ENCODE data around the gene APBB2.
A peak's percentile ranks its signal among the peaks of the same experiment; 100 is the strongest.

The APBB2 gene

DNA sequence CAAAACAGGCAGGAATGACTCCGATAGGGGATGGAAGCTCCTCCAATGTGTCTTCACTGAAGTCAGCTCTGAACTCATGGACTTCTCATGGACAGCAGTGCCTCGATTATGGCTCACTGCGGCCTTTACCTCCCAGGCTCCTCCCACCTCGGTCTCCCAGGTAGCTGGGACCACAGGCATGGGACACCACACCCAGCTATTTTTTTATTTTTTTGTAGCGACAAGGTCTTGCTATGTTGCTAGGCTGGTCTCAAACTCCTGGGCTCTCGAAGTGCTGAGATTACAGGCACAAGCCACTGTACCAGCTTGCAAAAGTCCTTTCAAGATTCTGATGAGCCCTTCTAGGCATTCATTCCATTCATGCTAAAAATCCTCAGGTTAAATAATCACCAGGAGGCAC is 283.1 kb downstream of the APBB2 start:
- H4K20me1 ChIP-seq (ENCODE audit: insufficient read depth), result no peaks in the 10 kb centered on the region
- no peak overlapping the region for H3K9ac ChIP-seq
- H3K27me3 ChIP-seq (ENCODE audit: insufficient read depth, low read depth), result no peaks in the 10 kb centered on the region
- no peaks in the 10 kb centered on the region for H3K79me2 ChIP-seq (ENCODE audit: insufficient read depth, low read depth)
- H3K4me1 ChIP-seq (ENCODE audit: low read depth, poor library complexity, severe bottlenecking), result no peaks in the 10 kb centered on the region
- no peak overlapping the region for H2AFZ ChIP-seq (ENCODE audit: low read depth)
- no peak overlapping the region for H3K4me3 ChIP-seq (IDR thresholded peaks at IDR 0.05; ENCODE audit: insufficient read depth, low read depth, low read length)
- H3K36me3 ChIP-seq (ENCODE audit: insufficient read depth), result no peaks in the 10 kb centered on the region
- TF ChIP-seq, protein P1, sequence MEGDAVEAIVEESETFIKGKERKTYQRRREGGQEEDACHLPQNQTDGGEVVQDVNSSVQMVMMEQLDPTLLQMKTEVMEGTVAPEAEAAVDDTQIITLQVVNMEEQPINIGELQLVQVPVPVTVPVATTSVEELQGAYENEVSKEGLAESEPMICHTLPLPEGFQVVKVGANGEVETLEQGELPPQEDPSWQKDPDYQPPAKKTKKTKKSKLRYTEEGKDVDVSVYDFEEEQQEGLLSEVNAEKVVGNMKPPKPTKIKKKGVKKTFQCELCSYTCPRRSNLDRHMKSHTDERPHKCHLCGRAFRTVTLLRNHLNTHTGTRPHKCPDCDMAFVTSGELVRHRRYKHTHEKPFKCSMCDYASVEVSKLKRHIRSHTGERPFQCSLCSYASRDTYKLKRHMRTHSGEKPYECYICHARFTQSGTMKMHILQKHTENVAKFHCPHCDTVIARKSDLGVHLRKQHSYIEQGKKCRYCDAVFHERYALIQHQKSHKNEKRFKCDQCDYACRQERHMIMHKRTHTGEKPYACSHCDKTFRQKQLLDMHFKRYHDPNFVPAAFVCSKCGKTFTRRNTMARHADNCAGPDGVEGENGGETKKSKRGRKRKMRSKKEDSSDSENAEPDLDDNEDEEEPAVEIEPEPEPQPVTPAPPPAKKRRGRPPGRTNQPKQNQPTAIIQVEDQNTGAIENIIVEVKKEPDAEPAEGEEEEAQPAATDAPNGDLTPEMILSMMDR (conservative IDR thresholded peaks at IDR 0.05; ENCODE audit: low read depth, low read length), result no peak
- no peak overlapping the region for H3K27ac ChIP-seq
- no peak overlapping the region for H3K4me2 ChIP-seq

- TF ChIP-seq, protein P1 (conservative IDR thresholded peaks at IDR 0.05; ENCODE audit: low read depth, low read length), result no peak
Observed at GRCh38 chr4:40927074-40927473, 287.3 kb downstream of the APBB2 start.

DNA sequence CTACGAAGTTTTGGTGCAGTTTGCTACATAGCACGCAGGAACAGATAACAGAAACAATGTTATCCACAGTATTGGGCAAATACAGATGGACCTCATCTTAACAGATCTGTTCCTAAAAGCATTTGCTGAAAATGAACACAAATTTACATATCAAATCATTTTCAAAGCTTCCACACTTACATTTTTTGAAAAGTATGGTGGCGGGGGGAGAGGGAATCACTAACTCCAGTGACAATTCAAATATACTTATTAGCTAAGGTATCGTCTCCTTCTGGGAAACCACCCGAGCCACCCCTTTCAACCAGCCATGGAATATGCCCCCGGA is 289.6 kb downstream of the APBB2 start:
- TF ChIP-seq, protein P1 (conservative IDR thresholded peaks at IDR 0.05; ENCODE audit: low read depth, low read length), result no peak; the same call in none of the 2 replicates
- Histone ChIP-seq H3K79me2 (ENCODE audit: insufficient read depth, low read depth) (no peaks in the 10 kb centered on the region), H3K9ac (no peak overlapping the region), H3K27me3 (ENCODE audit: insufficient read depth, low read depth) (no peaks in the 10 kb centered on the region), H4K20me1 (ENCODE audit: insufficient read depth) (no peaks in the 10 kb centered on the region), H3K4me1 (ENCODE audit: low read depth, poor library complexity, severe bottlenecking) (no peaks in the 10 kb centered on the region), H2AFZ (ENCODE audit: low read depth) (no peak overlapping the region), H3K36me3 (ENCODE audit: insufficient read depth) (no peaks in the 10 kb centered on the region), H3K4me3 (IDR thresholded peaks at IDR 0.05; ENCODE audit: insufficient read depth, low read depth, low read length) (no peak overlapping the region), H3K4me2 (no peak overlapping the region), H3K27ac (no peak overlapping the region)

More at GRCh38 chr4:40927074-40927473, 287.3 kb downstream of the APBB2 start:
- H3K36me3 ChIP-seq (ENCODE audit: insufficient read depth), result no peaks in the 10 kb centered on the region
- no peaks in the 10 kb centered on the region for H3K4me1 ChIP-seq (ENCODE audit: low read depth, poor library complexity, severe bottlenecking)
- no peak overlapping the region for H3K9ac ChIP-seq
- H3K79me2 ChIP-seq (ENCODE audit: insufficient read depth, low read depth), result no peaks in the 10 kb centered on the region
- H2AFZ ChIP-seq (ENCODE audit: low read depth), result no peak overlapping the region
- no peak overlapping the region for H3K27ac ChIP-seq
- H3K4me2 ChIP-seq, result no peak overlapping the region
- no peaks in the 10 kb centered on the region for H3K27me3 ChIP-seq (ENCODE audit: insufficient read depth, low read depth)
- H4K20me1 ChIP-seq (ENCODE audit: insufficient read depth), result no peaks in the 10 kb centered on the region
- H3K4me3 ChIP-seq (IDR thresholded peaks at IDR 0.05; ENCODE audit: insufficient read depth, low read depth, low read length), result no peak overlapping the region

DNA sequence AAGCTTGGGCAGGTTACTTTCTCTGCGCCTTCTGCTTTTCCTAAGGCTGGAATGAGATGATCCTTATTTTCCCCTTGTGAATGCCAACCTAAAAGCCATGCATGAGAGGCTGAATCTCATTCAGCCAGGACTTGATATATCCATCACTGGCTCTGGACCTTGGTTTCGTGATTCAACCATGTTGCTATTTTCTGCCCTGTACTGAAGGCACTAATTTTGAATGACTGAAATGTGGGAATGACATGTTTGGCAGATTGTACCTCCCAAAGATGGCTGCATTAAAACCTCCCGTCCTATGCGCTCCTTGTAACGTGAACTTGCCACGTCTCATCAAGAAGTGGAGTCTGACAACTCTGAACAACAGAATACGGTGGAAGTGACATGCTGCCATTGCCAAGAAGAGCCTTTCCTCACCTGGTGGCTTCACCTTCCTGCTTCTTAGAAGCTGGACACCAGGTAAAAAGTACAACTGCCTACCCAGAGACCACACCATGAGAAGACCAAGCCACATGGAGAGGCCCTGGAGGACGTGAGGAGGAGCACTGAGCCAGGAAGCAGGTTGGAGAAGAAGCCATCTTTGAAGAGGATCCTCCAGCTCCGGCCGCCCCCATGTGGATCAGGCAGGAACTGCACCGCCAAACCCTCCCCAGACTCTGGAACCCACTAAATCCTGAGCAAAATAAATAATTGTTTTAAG is 290.1 kb downstream of the APBB2 start:
- H3K4me1 ChIP-seq (ENCODE audit: low read depth, poor library complexity, severe bottlenecking), result no peaks in the 10 kb centered on the region
- H3K36me3 ChIP-seq (ENCODE audit: insufficient read depth), result no peaks in the 10 kb centered on the region
- no peak overlapping the region for H3K4me3 ChIP-seq (IDR thresholded peaks at IDR 0.05; ENCODE audit: insufficient read depth, low read depth, low read length)
- no peaks in the 10 kb centered on the region for H3K27me3 ChIP-seq (ENCODE audit: insufficient read depth, low read depth)
- peak overlapping the region; percentile 89 for H2AFZ ChIP-seq (ENCODE audit: low read depth)
- H3K27ac ChIP-seq, result no peak overlapping the region
- H3K9ac ChIP-seq, result no peak overlapping the region
- no peaks in the 10 kb centered on the region for H4K20me1 ChIP-seq (ENCODE audit: insufficient read depth)
- TF ChIP-seq, protein P1 (conservative IDR thresholded peaks at IDR 0.05; ENCODE audit: low read depth, low read length), result peak; percentile 85
- H3K79me2 ChIP-seq (ENCODE audit: insufficient read depth, low read depth), result no peaks in the 10 kb centered on the region
- no peak overlapping the region for H3K4me2 ChIP-seq

All from KMS-11 (cell line).